ENCODE measurements around the gene PROC.

The PROC gene

GRCh38 chr2:127475788-127476187 is 57.6 kb downstream of the PROC start:
- DNase-seq (ENCODE audit: low read depth, low spot score): no peak
- Histone ChIP-seq H3K27ac (no peak overlapping the region), H3K9me3 (ENCODE audit: low read depth, low read length) (no peaks in the 10 kb centered on the region), H3K4me3 (no peak overlapping the region), H3K9ac (ENCODE audit: insufficient read length) (no peak overlapping the region), H3K36me3 (ENCODE audit: insufficient read depth, low read length) (peaks cover 15% of the 10 kb centered on the region)
- TF ChIP-seq FOXP2 (optimal IDR thresholded peaks at IDR 0.05; ENCODE audit: control extremely low read depth, extremely low read length, insufficient read depth): no peak
- no peak for TF ChIP-seq EZH2 (IDR thresholded peaks at IDR 0.05)
- TF ChIP-seq POLR2AphosphoS5 (IDR thresholded peaks at IDR 0.05; ENCODE audit: borderline replicate concordance, low read depth, low read length): no peak
